ENCODE measurements around the gene TSHB. TPM values are rescaled to one million over a fixed set of nuclear protein-coding genes. Genes with fewer than 3 reads are reported as not detected.

TSHB gene
- total RNA-seq, 2 donors from 2014 or later, result not detected

DNA sequence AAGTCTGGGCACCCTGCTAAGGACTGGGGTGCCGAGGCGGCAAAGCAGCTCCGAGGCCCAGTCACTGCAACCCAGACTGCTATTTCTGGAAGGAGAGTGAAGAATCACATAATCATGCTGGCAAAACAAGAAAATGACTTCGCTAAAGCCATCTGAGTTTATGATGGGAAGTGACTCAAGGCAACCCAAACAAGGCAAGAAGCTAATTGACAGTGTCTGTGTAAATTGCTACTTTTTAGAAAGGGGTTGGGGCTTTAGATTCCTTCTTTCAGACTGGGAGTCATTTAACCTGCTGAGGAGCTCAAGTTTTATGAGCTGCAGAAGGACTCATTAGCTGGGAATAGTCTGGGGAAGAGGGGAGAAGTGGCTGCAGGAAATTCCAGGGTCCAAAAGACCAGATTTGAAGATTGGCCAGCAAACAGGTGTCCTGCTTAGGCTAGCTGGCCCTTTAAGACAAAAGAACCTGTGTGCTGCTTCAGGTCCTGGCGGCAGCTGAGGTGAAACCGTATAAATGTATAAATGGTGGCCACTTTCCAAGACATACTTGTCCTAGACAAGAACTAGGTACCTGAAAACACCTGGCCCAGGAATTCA lies 28.1 kb downstream of the TSHB start:
- Histone ChIP-seq H3K4me1 (peaks cover 3% of the 10 kb centered on the region), H3K9me3 (no peaks in the 10 kb centered on the region), H3K27me3 (no peaks in the 10 kb centered on the region), H3K36me3 (no peaks in the 10 kb centered on the region), H3K9ac (ENCODE audit: low read depth in 2 of 2, low read length in 2 of 2) (no peak overlapping the region), H3K4me3 (no peak overlapping the region), H3K27ac (no peak overlapping the region)
- no peak for DNase-seq
- no peak for TF ChIP-seq CTCF (IDR thresholded peaks at IDR 0.05)
- intact Hi-C loops (cut with DNase I), result no loop called here

DNA sequence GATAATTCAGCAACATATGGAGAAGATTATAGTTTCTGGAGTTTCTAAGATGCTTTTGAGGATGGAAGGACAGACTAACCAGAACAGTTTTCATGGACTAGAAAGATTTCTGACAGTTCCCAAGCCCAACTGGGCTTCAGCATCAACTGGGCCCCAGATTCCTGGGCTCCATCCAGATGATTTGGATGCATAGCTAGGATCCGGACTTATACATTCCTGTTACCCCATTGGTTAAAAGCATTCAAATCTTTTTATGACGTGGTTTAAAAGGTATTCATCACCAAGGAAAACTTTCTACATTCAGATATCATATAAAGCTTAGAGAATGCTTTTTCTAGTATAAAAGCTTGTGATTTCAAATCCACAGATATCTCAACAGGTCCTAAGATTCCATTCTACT lies 29.7 kb downstream of the TSHB start:
- H3K27ac ChIP-seq, result no peak overlapping the region
- intact Hi-C loops (cut with DNase I), result no loop called here
- TF ChIP-seq CTCF (IDR thresholded peaks at IDR 0.05), result no peak

GRCh38 chr1:115060501-115060900 lies 30.9 kb downstream of the TSHB start:
- no peaks in the 10 kb centered on the region for H3K9me3 ChIP-seq
- intact Hi-C loops (cut with DNase I), result no loop called here
- H3K9ac ChIP-seq (ENCODE audit: low read depth in 2 of 2, low read length in 2 of 2), result no peak overlapping the region

More for the DNA sequence above, 29.7 kb downstream of the TSHB start:
- Histone ChIP-seq H3K4me3 (no peak overlapping the region), H3K36me3 (no peaks in the 10 kb centered on the region), H3K4me1 (peaks cover 3% of the 10 kb centered on the region), H3K27me3 (no peaks in the 10 kb centered on the region), H3K9ac (ENCODE audit: low read depth in 2 of 2, low read length in 2 of 2) (no peak overlapping the region), H3K9me3 (no peaks in the 10 kb centered on the region)
- no peak for DNase-seq

DNA sequence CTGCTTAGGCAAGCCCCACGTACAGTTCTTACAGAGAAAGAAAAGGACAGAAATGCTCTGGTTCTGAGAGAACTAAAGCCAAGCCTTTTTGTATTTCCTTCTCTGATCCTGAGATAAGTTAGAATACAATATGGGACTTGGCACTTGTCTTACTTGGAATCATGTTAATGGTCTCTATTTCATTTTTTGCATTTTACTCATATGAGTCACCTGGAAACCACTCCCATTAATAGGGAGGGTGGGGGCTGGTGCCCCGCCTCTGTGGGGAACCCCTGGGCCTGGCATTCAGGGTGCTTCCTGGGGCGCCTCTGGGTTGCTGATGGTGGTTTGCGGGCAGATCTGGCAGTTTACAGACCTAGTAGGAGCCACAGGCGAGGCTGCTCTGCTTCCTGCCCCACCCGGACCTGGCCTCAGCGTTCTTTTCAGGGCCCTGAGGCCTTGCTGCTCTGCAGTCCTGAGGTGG lies 32.9 kb downstream of the TSHB start:
- Histone ChIP-seq H3K4me1 (peaks cover 3% of the 10 kb centered on the region), H3K27ac (no peak overlapping the region), H3K9me3 (no peaks in the 10 kb centered on the region), H3K4me3 (no peak overlapping the region), H3K9ac (ENCODE audit: low read depth in 2 of 2, low read length in 2 of 2) (no peak overlapping the region), H3K36me3 (no peaks in the 10 kb centered on the region), H3K27me3 (no peaks in the 10 kb centered on the region)
- TF ChIP-seq CTCF (IDR thresholded peaks at IDR 0.05), result no peak
- DNase-seq, result peak; percentile 48
- intact Hi-C loops (cut with DNase I), result no loop called here

More at GRCh38 chr1:115060501-115060900, 30.9 kb downstream of the TSHB start:
- no peaks in the 10 kb centered on the region for H3K36me3 ChIP-seq
- H3K27me3 ChIP-seq, result no peaks in the 10 kb centered on the region
- TF ChIP-seq CTCF (IDR thresholded peaks at IDR 0.05), result no peak
- no peak for DNase-seq
- no peak overlapping the region for H3K4me3 ChIP-seq
- peaks cover 3% of the 10 kb centered on the region for H3K4me1 ChIP-seq
- H3K27ac ChIP-seq, result no peak overlapping the region

GRCh38 chr1:115063228-115063901 lies 33.7 kb downstream of the TSHB start:
- Histone ChIP-seq H3K27me3 (no peaks in the 10 kb centered on the region), H3K9me3 (no peaks in the 10 kb centered on the region), H3K4me3 (no peak overlapping the region), H3K36me3 (no peaks in the 10 kb centered on the region), H3K9ac (ENCODE audit: low read depth in 2 of 2, low read length in 2 of 2) (no peak overlapping the region), H3K27ac (no peak overlapping the region), H3K4me1 (peaks cover 3% of the 10 kb centered on the region)
- TF ChIP-seq CTCF (IDR thresholded peaks at IDR 0.05), result no peak
- no peak for DNase-seq
- intact Hi-C loops (cut with DNase I), result no loop called here
